ENCODE data around the gene PCYT1A. TPM values are rescaled to one million over a fixed set of nuclear protein-coding genes. Genes with fewer than 3 reads are reported as not detected.
A peak's percentile ranks its signal among the peaks of the same experiment; 100 is the strongest.

Gene PCYT1A
- total and polyA plus RNA-seq, 2 of the 13 experiments (the other 11 are each of a cell fraction or from before 2014, with no cell fraction given) = 26.4 to 45.3 TPM

DNA sequence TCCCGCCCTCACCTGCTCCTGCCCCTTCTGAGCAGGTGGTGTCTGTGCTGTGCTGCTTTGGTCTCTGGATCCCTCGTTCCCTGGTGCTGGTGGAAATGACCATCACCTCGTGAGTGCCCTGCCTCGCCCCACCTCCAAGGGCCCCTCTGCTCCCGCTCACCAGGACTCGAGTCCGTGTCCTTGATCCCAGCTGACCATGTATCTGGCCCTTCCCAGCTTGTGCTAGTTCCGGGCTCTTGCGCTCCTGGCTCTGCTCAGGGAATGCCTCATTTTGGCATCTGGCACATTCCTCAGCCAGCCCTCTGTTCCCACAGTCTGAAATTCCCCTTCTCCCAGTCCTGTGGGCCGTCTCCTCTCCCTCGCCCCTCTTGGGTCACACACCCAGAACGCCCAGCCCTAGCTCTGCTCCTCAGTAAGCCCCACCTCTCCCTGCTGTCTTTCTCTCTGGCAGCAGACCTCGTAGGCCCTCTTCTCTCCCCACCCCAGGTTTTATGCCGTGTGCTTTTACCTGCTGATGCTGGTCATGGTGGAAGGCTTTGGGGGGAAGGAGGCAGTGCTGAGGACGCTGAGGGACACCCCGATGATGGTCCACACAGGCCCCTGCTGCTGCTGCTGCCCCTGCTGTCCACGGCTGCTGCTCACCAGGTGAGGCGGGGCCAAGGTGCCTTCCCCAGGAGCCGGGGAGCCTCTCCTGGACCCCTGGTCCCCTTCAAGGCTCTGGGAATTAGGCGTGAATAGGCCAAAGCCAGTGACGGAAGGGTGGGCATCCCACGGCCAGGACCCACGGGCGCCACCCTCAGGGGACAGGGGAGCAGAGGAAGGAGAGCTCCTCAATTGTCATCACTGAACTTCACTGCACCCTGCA, 59.7 kb downstream of the PCYT1A start (continued):
- TF ChIP-seq, protein P1, sequence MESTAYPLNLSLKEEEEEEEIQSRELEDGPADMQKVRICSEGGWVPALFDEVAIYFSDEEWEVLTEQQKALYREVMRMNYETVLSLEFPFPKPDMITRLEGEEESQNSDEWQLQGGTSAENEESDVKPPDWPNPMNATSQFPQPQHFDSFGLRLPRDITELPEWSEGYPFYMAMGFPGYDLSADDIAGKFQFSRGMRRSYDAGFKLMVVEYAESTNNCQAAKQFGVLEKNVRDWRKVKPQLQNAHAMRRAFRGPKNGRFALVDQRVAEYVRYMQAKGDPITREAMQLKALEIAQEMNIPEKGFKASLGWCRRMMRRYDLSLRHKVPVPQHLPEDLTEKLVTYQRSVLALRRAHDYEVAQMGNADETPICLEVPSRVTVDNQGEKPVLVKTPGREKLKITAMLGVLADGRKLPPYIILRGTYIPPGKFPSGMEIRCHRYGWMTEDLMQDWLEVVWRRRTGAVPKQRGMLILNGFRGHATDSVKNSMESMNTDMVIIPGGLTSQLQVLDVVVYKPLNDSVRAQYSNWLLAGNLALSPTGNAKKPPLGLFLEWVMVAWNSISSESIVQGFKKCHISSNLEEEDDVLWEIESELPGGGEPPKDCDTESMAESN (CRISPR knock-in tag; conservative IDR thresholded peaks at IDR 0.05) = 0 out of 2 replicates have a peak, but pooled peaks have one; percentile 47
- TF ChIP-seq ZNF263 (CRISPR knock-in tag; IDR thresholded peaks at IDR 0.05) (0 out of 2 replicates have a peak, but pooled peaks have one; percentile 36), NR2C2 (CRISPR knock-in tag; IDR thresholded peaks at IDR 0.05; ENCODE audit: borderline replicate concordance) (no peak; the same call in 1 of the 2 replicates), ZNF460 (CRISPR knock-in tag; IDR thresholded peaks at IDR 0.05; ENCODE audit: borderline replicate concordance) (no peak; the same call in 1 of the 2 replicates), SMAD1 (CRISPR knock-in tag; IDR thresholded peaks at IDR 0.05; ENCODE audit: borderline replicate concordance, low read depth) (peak; percentile 90; the same call in 1 of the 2 replicates), KDM2A (CRISPR knock-in tag; IDR thresholded peaks at IDR 0.05; ENCODE audit: borderline replicate concordance, low read depth) (peak; percentile 40; the same call in 1 of the 2 replicates), MIXL1 (CRISPR knock-in tag; IDR thresholded peaks at IDR 0.05) (peak; percentile 75), HDAC1 (CRISPR knock-in tag; IDR thresholded peaks at IDR 0.05) (peak; percentile 82; the same call in 1 of the 2 replicates), SAP130 (CRISPR knock-in tag; IDR thresholded peaks at IDR 0.05; ENCODE audit: low read depth) (peak; percentile 60), ZNF350 (CRISPR knock-in tag; IDR thresholded peaks at IDR 0.05; ENCODE audit: borderline replicate concordance, low read depth) (peak; percentile 81; the same call in 1 of the 2 replicates), ZNF510 (CRISPR knock-in tag; IDR thresholded peaks at IDR 0.05; ENCODE audit: low read depth) (0 out of 2 replicates have a peak, but pooled peaks have one; percentile 48), BCL6 (CRISPR knock-in tag; IDR thresholded peaks at IDR 0.05) (peak; percentile 56)
- TF ChIP-seq, protein P2, sequence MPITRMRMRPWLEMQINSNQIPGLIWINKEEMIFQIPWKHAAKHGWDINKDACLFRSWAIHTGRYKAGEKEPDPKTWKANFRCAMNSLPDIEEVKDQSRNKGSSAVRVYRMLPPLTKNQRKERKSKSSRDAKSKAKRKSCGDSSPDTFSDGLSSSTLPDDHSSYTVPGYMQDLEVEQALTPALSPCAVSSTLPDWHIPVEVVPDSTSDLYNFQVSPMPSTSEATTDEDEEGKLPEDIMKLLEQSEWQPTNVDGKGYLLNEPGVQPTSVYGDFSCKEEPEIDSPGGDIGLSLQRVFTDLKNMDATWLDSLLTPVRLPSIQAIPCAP (CRISPR knock-in tag; IDR thresholded peaks at IDR 0.05; ENCODE audit: low read depth) = 0 out of 2 replicates have a peak, but pooled peaks have one; percentile 60
- TF ChIP-seq, protein P3, sequence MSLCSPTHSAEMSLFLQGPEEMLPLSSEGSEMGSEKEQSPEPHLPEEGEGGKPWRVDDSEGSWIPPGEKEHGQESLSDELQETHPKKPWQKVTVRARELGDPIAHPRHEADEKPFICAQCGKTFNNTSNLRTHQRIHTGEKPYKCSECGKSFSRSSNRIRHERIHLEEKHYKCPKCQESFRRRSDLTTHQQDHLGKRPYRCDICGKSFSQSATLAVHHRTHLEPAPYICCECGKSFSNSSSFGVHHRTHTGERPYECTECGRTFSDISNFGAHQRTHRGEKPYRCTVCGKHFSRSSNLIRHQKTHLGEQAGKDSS (CRISPR knock-in tag; IDR thresholded peaks at IDR 0.05; ENCODE audit: borderline replicate concordance, low read depth) = peak; percentile 78; the same call in 1 of the 2 replicates
- TF ChIP-seq, protein P4, sequence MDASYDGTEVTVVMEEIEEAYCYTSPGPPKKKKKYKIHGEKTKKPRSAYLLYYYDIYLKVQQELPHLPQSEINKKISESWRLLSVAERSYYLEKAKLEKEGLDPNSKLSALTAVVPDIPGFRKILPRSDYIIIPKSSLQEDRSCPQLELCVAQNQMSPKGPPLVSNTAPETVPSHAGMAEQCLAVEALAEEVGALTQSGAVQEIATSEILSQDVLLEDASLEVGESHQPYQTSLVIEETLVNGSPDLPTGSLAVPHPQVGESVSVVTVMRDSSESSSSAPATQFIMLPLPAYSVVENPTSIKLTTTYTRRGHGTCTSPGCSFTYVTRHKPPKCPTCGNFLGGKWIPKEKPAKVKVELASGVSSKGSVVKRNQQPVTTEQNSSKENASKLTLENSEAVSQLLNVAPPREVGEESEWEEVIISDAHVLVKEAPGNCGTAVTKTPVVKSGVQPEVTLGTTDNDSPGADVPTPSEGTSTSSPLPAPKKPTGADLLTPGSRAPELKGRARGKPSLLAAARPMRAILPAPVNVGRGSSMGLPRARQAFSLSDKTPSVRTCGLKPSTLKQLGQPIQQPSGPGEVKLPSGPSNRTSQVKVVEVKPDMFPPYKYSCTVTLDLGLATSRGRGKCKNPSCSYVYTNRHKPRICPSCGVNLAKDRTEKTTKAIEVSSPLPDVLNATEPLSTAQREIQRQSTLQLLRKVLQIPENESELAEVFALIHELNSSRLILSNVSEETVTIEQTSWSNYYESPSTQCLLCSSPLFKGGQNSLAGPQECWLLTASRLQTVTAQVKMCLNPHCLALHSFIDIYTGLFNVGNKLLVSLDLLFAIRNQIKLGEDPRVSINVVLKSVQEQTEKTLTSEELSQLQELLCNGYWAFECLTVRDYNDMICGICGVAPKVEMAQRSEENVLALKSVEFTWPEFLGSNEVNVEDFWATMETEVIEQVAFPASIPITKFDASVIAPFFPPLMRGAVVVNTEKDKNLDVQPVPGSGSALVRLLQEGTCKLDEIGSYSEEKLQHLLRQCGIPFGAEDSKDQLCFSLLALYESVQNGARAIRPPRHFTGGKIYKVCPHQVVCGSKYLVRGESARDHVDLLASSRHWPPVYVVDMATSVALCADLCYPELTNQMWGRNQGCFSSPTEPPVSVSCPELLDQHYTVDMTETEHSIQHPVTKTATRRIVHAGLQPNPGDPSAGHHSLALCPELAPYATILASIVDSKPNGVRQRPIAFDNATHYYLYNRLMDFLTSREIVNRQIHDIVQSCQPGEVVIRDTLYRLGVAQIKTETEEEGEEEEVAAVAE (CRISPR knock-in tag; IDR thresholded peaks at IDR 0.05; ENCODE audit: borderline replicate concordance) = 0 out of 2 replicates have a peak, but pooled peaks have one; percentile 45
- TF ChIP-seq, protein P5, sequence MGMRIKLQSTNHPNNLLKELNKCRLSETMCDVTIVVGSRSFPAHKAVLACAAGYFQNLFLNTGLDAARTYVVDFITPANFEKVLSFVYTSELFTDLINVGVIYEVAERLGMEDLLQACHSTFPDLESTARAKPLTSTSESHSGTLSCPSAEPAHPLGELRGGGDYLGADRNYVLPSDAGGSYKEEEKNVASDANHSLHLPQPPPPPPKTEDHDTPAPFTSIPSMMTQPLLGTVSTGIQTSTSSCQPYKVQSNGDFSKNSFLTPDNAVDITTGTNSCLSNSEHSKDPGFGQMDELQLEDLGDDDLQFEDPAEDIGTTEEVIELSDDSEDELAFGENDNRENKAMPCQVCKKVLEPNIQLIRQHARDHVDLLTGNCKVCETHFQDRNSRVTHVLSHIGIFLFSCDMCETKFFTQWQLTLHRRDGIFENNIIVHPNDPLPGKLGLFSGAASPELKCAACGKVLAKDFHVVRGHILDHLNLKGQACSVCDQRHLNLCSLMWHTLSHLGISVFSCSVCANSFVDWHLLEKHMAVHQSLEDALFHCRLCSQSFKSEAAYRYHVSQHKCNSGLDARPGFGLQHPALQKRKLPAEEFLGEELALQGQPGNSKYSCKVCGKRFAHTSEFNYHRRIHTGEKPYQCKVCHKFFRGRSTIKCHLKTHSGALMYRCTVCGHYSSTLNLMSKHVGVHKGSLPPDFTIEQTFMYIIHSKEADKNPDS (CRISPR knock-in tag; IDR thresholded peaks at IDR 0.05) = 0 out of 2 replicates have a peak, but pooled peaks have one; percentile 61
- TF ChIP-seq, protein P6, sequence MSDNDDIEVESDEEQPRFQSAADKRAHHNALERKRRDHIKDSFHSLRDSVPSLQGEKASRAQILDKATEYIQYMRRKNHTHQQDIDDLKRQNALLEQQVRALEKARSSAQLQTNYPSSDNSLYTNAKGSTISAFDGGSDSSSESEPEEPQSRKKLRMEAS (IDR thresholded peaks at IDR 0.05) = peak; percentile 92
